Pancreas (tissue), 10 donors: ENCODE results near the gene IL1RAP. TPM values are rescaled to one million over a fixed set of nuclear protein-coding genes. Genes with fewer than 3 reads are reported as not detected.

Experiments
- ATAC-seq, 4 donors: fragments of 200-7000 bp; cut with Tn5 transposase; one replicate each; pipeline versions ENCODE4 v1.8.0 to v1.9.1; 2020; ENCODE audit warnings: mild to moderate bottlenecking in 4 of 4, moderate library complexity in 4 of 4
- DNase-seq, 6 donors: peaks; one replicate each; pipeline ENCODE4 v3.0.0-alpha.2; 2020
- FAIRE-seq: peaks from 2 replicates; lab custom pipeline; 2012; peaks lifted over from hg19 to GRCh38; lab: Jason Lieb, UNC
- H3K27ac ChIP-seq, 4 donors: fragments of 200-600 bp; sonication (generic); 1 replicate in 3 of 4; 2 replicates in 1 of 4; pipeline versions ENCODE4 v1.5.0 to v1.8.0; 2020
- H3K27me3 ChIP-seq, 4 donors: fragments of 200-600 bp; one replicate each; pipeline ENCODE4 v1.8.0; 2021
- H3K36me3 ChIP-seq, 3 donors: fragments of 200-600 bp; sonication (generic) in 1 of 3; one replicate each; pipeline versions ENCODE4 v1.5.0 to v1.8.0; 2020 to 2021
- H3K4me1 ChIP-seq, 3 donors: fragments of 200-600 bp; one replicate each; pipeline ENCODE4 v1.8.0; 2021
- H3K4me3 ChIP-seq, 4 donors: fragments of 200-600 bp; sonication (generic) in 2 of 4; one replicate each; pipeline versions ENCODE4 v1.5.0 to v1.8.0; 2020 to 2021
- H3K9me3 ChIP-seq, 4 donors: fragments of 200-600 bp; one replicate each; pipeline ENCODE4 v1.8.0; 2021
- WGBS, 2 donors: extraction: QIAGEN DNeasy Blood & Tissue Kit; methylation state at CpG; one replicate each; pipeline ENCODE4 v1.1.7; 2013; 5-methylcytosine and 5-hydroxymethylcytosine counted together
- intact Hi-C, 3 donors: fragments of 100-400 bp; cut with DNase I; formaldehyde crosslinking; loops; one replicate each; pipeline versions ENCODE4 v1.11.1 to v1.14.2; 2022
- polyA plus RNA-seq, 2 donors: library from polyadenylated mRNA; stranded (reverse); fragments of 200-250 nt; gene quantifications; one replicate each; pipeline ENCODE4 v1.2.3, GENCODE V29; 2013
- total RNA-seq, 6 donors: library from RNA; stranded (reverse); fragmentation: NEBNext Ultra II Directional in 4 of 6; extraction: Animal tissue kit (Norgen Biotek cat#: 25700) in 4 of 6; gene quantifications; one replicate each; pipeline versions ENCODE4 v1.2.1 to v1.2.4, GENCODE V29; 2021 to 2023
- TF ChIP-seq, protein P1 (sequence below), 4 donors: fragments of 200-600 bp; sonication (generic) in 3 of 4; IDR thresholded peaks; one replicate each; pipeline versions ENCODE4 v1.5.0 to v1.8.0; 2021; ENCODE audit warnings: antibody characterized with exemption in 4 of 4
- donor health status: healthy with polysubstance abuse.
- donor health status: DM: no; HTN: no; CAD: no; lungs with moderate emphysema.
- donor health status: DM: no; HTN: no; CAD: no.
- donor health status: control.
- donor health status: control.
- donor health status: Bipolar disorder and iron deficiency.
- donor health status: DM: yes; HTN: yes; CAD: no.
- donor health status: DM: no; HTN: no; CAD: no.
- donor health status: DM: no; HTN: no; CAD: no.
- donor health status: DM: yes; HTN: yes; CAD: no.

The IL1RAP gene
- total and polyA plus RNA-seq, 8 donors: 0.49 to 9.3 (median 3.4) TPM

DNA sequence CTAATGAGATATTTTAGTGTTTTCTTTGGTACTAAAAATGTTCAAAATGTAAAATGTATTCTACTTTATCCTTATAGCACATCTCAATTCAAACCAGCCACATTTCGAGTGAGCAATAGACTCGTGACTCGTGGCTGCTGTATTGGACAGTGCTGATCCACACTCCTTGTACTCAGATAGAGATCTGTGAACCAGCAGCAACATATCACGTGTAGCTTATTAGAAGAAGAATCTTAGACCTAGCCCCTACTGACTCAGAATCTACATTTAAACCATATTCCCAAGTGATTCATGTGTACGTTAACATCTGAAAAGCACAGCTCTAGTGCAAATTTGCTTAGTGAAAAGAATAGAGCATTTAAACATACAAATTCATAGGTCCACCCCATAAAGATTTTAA lies 130.9 kb downstream of the IL1RAP start:
- intact Hi-C loops: no loop called here

DNA sequence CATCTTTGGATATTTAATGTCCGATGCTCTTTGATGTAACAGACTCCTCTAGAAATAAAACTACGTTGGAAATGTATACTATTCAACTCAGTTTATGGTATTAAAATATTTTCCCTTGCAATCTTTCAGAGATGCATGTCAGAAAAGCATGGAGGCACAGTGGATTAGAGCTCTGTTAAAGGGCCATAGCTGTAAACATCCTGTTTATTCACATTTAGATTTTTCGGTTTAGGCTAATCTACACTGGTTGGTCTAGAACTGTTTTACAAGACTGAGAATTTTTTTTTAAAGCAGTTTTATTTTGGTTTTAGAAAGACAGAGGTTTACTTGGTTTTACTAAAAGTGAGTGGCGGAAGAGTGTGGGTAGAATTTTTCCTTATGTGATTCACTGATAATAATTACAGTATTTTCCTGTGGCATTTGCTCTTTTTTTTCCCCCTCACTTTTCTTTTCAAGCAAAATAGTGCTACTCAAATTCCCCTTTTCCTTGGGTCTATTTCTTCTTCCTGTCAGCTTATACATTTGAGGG lies 132.1 kb downstream of the IL1RAP start:
- no peaks in the 10 kb centered on the region for H3K9me3 ChIP-seq
- H3K4me1 ChIP-seq: peaks cover 3 to 14% (median 5%) of the 10 kb centered on the region in 3 donors
- TF ChIP-seq, protein P1, sequence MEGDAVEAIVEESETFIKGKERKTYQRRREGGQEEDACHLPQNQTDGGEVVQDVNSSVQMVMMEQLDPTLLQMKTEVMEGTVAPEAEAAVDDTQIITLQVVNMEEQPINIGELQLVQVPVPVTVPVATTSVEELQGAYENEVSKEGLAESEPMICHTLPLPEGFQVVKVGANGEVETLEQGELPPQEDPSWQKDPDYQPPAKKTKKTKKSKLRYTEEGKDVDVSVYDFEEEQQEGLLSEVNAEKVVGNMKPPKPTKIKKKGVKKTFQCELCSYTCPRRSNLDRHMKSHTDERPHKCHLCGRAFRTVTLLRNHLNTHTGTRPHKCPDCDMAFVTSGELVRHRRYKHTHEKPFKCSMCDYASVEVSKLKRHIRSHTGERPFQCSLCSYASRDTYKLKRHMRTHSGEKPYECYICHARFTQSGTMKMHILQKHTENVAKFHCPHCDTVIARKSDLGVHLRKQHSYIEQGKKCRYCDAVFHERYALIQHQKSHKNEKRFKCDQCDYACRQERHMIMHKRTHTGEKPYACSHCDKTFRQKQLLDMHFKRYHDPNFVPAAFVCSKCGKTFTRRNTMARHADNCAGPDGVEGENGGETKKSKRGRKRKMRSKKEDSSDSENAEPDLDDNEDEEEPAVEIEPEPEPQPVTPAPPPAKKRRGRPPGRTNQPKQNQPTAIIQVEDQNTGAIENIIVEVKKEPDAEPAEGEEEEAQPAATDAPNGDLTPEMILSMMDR (IDR thresholded peaks at IDR 0.05): no peak
- no peak for FAIRE-seq
- 86 to 92% methylated on average over 4 of the region's 4 CpGs for WGBS, 2 donors
- H3K4me3 ChIP-seq: no peak overlapping the region
- no peak overlapping the region for H3K27ac ChIP-seq
- intact Hi-C loops: no loop called here
- ATAC-seq: no peak
- no peaks in the 10 kb centered on the region for H3K27me3 ChIP-seq
- no peaks in the 10 kb centered on the region for H3K36me3 ChIP-seq
- DNase-seq: no peak

More for the DNA sequence above, 130.9 kb downstream of the IL1RAP start:
- TF ChIP-seq, protein P1 (IDR thresholded peaks at IDR 0.05): no peak
- ATAC-seq: no peak
- peaks cover 3 to 14% (median 5%) of the 10 kb centered on the region in 3 donors for H3K4me1 ChIP-seq
- no peak for DNase-seq
- H3K36me3 ChIP-seq: no peaks in the 10 kb centered on the region
- H3K9me3 ChIP-seq: no peaks in the 10 kb centered on the region
- no peak for FAIRE-seq
- WGBS, 2 donors: 95% methylated on average over 5 of the region's 5 CpGs
- H3K27me3 ChIP-seq: no peaks in the 10 kb centered on the region
- H3K27ac ChIP-seq: no peak overlapping the region
- H3K4me3 ChIP-seq: no peak overlapping the region

DNA sequence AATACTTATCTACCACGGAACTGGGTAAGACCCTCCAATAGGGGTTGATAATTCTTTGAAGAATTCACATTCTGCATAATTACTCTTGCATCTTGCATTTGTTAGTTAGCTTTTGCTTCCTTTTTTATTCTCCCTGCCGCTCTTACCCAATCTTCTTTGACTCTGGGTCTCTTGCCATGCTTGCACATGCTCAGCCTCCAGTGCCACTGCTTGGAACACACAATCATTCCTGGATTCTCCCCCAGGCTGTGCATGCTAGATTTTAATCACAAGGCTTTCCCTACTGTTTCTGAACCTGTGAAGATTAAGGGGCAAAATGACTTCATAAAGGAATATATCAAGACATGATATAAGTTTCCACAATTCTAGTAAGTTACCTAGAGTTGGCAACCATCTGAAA lies 133.1 kb downstream of the IL1RAP start:
- WGBS, 2 donors: 94 to 97% methylated on average over 2 of the region's 2 CpGs

DNA sequence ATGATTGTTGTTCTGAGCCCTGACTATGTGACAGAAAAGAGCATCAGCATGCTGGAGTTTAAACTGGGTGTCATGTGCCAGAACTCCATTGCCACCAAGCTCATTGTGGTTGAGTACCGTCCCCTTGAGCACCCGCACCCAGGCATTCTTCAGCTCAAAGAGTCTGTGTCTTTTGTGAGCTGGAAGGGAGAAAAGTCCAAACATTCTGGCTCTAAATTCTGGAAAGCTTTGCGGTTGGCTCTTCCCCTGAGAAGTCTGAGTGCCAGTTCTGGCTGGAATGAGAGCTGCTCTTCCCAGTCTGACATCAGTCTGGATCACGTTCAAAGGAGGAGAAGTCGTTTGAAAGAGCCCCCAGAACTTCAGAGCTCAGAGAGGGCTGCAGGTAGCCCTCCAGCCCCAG lies 142.0 kb downstream of the IL1RAP start:
- no peak overlapping the region for H3K4me3 ChIP-seq
- intact Hi-C loops: no loop called here
- TF ChIP-seq, protein P1 (IDR thresholded peaks at IDR 0.05): no peak
- no peak for ATAC-seq
- no peak for FAIRE-seq
- no peaks in the 10 kb centered on the region for H3K36me3 ChIP-seq
- H3K27me3 ChIP-seq: no peaks in the 10 kb centered on the region
- no peak for DNase-seq
- no peaks in the 10 kb centered on the region for H3K4me1 ChIP-seq
- H3K27ac ChIP-seq: no peak overlapping the region
- 77 to 86% methylated on average over 5 of the region's 5 CpGs for WGBS, 2 donors
- H3K9me3 ChIP-seq: no peaks in the 10 kb centered on the region

More for the DNA sequence above, 133.1 kb downstream of the IL1RAP start:
- DNase-seq: no peak
- ATAC-seq: no peak
- no peak overlapping the region for H3K4me3 ChIP-seq
- H3K27ac ChIP-seq: no peak overlapping the region
- TF ChIP-seq, protein P1 (IDR thresholded peaks at IDR 0.05): no peak
- FAIRE-seq: no peak
- no peaks in the 10 kb centered on the region for H3K27me3 ChIP-seq
- intact Hi-C loops: no loop called here
- no peaks in the 10 kb centered on the region for H3K36me3 ChIP-seq
- peaks cover 0 to 5% (median 3%) of the 10 kb centered on the region in 3 donors for H3K4me1 ChIP-seq
- H3K9me3 ChIP-seq: no peaks in the 10 kb centered on the region

DNA sequence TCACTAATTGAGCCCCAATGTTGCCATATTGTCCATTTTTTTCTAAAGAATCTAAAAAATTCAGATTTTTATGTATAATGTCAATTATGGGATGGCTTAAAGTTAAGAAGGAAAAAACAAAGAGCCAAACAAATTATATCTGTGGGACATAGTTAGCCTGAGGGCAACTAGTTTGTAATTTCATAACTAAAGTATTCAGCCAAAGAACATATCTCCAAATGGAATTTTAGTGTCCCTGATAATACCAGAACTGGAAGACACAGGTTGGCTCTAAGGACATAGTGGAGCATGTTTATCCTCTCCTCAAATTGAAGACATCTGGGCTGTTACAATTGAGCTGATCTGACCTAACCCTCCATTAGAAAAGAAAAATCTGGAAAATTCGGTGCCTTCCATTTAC lies 144.2 kb downstream of the IL1RAP start:
- WGBS, 2 donors: 84 to 94% methylated on average over 1 of the region's 1 CpG
- H3K27me3 ChIP-seq: no peaks in the 10 kb centered on the region
- TF ChIP-seq, protein P1 (IDR thresholded peaks at IDR 0.05): no peak
- H3K9me3 ChIP-seq: no peaks in the 10 kb centered on the region
- no peaks in the 10 kb centered on the region for H3K4me1 ChIP-seq
- intact Hi-C loops: no loop called here
- DNase-seq (no peak), FAIRE-seq (no peak), ATAC-seq (no peak)
- no peak overlapping the region for H3K27ac ChIP-seq
- H3K36me3 ChIP-seq: no peaks in the 10 kb centered on the region
- no peak overlapping the region for H3K4me3 ChIP-seq
